ENCODE data around the gene HDAC4.

- TF ChIP-seq CTCF (IDR thresholded peaks at IDR 0.05; ENCODE audit: low read depth, low read length, missing input control) (no peak), REST (IDR thresholded peaks at IDR 0.05) (no peak)
Measured at GRCh38 chr2:239120664-239121063, 280.2 kb downstream of the HDAC4 start.
